Central memory CD8-positive, alpha-beta T cell (primary cell): Measurements from ENCODE around the gene TMEM119.
"Not testable (repeated sequence)": the region's sequence is repeated elsewhere in the genome, so short reads cannot be mapped to it uniquely, and the experiment has no call there.

Experiments used
- ATAC-seq: fragments of 150-1000 bp; cut with Tn5 transposase; replicated peaks from 2 replicates; pipeline ENCODE4 v1.10.0; 2022; ENCODE audit warnings: mild to moderate bottlenecking, moderate FRiP score, moderate number of reproducible peaks; ENCODE audit not compliant: poor library complexity, severe bottlenecking; ENCODE audit errors: extremely low read depth
- DNase-seq, 2 donors: peaks; one replicate each; pipeline ENCODE4 v3.0.0; 2021; ENCODE audit warnings: low spot score in 2 of 2
- H3K27ac Mint-ChIP-seq: one replicate; pipeline ENCODE4 v1.8.0; 2022; ENCODE audit warnings: low read depth, mild to moderate bottlenecking, moderate library complexity, mixed read lengths
- H3K27me3 Mint-ChIP-seq: one replicate; pipeline ENCODE4 v1.8.0; 2022; ENCODE audit warnings: mixed read lengths
- H3K36me3 Mint-ChIP-seq: one replicate; pipeline ENCODE4 v1.8.0; 2022; ENCODE audit warnings: mild to moderate bottlenecking, moderate library complexity, mixed read lengths; ENCODE audit not compliant: insufficient read depth
- H3K4me1 Mint-ChIP-seq: one replicate; pipeline ENCODE4 v1.8.0; 2022; ENCODE audit warnings: mixed read lengths
- H3K4me3 Mint-ChIP-seq: one replicate; pipeline ENCODE4 v1.8.0; 2022; ENCODE audit warnings: mild to moderate bottlenecking, moderate library complexity, mixed read lengths
- H3K9me3 Mint-ChIP-seq: one replicate; pipeline ENCODE4 v1.8.0; 2022; ENCODE audit warnings: mixed read lengths

The TMEM119 gene

DNA sequence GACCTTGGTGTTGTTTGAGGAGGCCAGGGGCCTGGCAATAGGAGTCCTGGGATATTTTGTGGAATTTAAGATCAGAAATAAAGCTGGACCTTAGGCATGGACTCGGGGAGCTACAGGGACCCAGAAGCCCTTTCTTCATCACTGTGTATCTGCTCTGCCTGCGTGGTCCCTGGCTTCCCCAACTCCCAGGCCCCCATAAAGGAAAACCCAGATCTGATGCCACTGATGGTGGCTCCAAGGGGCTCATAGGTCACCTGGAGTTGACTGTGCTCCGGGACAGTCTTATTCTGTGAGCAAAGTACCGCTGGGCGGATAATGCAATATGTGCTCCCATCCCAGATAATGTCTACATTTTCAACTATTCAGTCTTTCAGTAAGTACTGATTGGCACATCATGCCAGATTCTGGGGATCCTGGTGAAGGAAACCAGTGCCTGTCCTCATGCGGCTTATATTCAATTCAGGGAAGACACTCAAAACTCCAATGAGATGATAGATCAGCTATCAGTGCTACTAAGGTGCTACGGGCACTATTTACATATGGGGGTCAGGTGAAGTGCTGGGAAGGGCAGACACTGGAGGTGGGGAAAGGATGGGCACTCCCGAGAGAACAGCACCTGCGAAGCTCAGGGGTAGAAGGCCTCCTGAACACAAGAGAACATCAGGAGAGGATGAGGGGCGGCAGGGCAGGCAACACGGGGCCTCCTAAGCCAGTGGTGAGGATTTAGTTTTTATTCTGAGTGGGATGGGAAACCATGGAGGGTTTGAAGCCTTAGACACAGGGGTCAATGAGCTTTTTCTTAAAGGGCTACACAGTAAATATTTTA lies 41.3 kb upstream of the TMEM119 start:
- H3K27ac Mint-ChIP-seq: peak overlapping the region; percentile 26
- peaks cover 8% of the 10 kb centered on the region for H3K36me3 Mint-ChIP-seq
- peaks cover 17% of the 10 kb centered on the region for H3K4me1 Mint-ChIP-seq
- DNase-seq: no peak
- H3K4me3 Mint-ChIP-seq: no peak overlapping the region
- H3K9me3 Mint-ChIP-seq: no peaks in the 10 kb centered on the region
- no peaks in the 10 kb centered on the region for H3K27me3 Mint-ChIP-seq
- no peak for ATAC-seq

DNA sequence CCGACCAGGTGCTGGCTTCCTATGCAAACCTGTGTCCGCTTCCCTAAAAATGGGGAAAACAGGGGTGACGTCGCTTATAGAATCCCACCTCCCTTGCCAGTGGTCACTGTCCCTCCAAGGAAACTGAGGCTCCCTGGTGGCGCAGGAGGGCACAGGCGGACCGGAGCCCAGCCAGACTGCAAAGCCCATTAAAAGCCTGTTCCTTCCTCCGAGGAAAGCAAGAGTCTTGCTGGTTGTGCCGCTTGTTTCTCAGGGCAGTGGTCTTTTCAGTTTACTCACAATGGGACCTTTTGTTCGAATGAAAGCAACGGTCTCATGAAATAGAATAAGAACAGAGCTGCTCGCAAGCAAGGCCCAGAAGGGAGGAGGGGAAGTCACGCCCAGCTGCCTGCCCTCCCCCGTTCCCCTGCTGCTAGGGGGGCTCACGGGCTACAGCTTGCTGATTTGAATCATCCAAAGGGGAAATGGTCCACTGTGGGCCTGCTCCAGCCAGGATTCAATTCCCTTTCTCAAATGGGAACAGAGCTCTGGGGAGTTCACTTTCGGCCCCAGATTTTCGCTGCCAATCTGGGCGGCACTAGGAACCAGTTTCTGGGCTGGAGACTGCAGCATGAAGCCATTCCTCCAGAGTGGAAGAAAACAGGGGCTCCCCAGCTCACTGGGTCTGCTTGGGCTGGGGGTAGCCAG lies 40.4 kb upstream of the TMEM119 start:
- H3K4me3 Mint-ChIP-seq: no peak overlapping the region
- no peak for ATAC-seq
- no peak overlapping the region for H3K27ac Mint-ChIP-seq
- DNase-seq: no peak
- H3K36me3 Mint-ChIP-seq: peaks cover 14% of the 10 kb centered on the region
- H3K4me1 Mint-ChIP-seq: peaks cover 27% of the 10 kb centered on the region
- H3K9me3 Mint-ChIP-seq: no peaks in the 10 kb centered on the region
- no peaks in the 10 kb centered on the region for H3K27me3 Mint-ChIP-seq

DNA sequence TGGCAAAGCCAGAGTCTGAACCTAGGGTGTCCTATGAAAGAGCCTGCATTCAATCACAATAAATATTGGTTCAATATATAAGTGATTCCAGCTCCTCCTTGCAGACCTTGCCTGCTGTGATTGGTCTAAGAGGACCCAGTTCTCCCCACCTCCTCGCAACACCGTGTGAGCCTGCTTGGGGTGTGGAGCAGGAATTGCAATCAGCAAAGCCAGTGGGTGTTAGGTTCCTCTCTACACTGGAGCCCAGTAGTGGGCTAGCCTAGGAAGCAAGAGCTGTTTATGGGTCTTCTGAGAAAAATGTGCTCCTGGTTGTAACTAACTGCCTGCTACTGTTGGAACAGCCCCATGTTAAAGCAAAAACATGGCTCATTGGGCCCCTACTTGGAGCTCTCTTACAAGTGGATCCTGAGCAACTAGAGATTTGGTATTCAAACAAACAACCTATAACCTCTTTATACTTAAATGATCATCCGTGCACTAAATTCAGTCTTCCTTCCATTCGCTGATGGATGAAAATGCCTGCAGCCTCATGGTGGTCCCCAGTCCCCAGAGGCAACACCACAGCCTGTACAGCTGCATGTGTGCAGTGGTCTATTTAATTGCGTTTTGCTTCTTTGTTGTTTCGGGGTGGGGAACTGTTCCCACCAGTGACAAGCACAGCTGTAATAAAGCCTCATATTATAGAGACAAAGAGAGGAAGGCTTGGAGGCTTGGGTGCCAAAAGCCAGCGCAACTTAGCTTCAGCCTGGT lies 39.5 kb upstream of the TMEM119 start:
- H3K4me1 Mint-ChIP-seq: peaks cover 30% of the 10 kb centered on the region
- DNase-seq (no peak), ATAC-seq (no peak)
- H3K27ac Mint-ChIP-seq: no peak overlapping the region
- no peaks in the 10 kb centered on the region for H3K27me3 Mint-ChIP-seq
- H3K9me3 Mint-ChIP-seq: no peaks in the 10 kb centered on the region
- H3K4me3 Mint-ChIP-seq: no peak overlapping the region
- peaks cover 22% of the 10 kb centered on the region for H3K36me3 Mint-ChIP-seq

GRCh38 chr12:108635997-108636808 lies 38.3 kb upstream of the TMEM119 start:
- peak overlapping the region; percentile 99 for H3K27ac Mint-ChIP-seq
- DNase-seq (no peak), ATAC-seq (no peak)
- no peaks in the 10 kb centered on the region for H3K27me3 Mint-ChIP-seq
- H3K9me3 Mint-ChIP-seq: no peaks in the 10 kb centered on the region
- H3K4me3 Mint-ChIP-seq: peak overlapping the region; percentile 90
- H3K36me3 Mint-ChIP-seq: peaks cover 28% of the 10 kb centered on the region
- H3K4me1 Mint-ChIP-seq: peaks cover 39% of the 10 kb centered on the region

DNA sequence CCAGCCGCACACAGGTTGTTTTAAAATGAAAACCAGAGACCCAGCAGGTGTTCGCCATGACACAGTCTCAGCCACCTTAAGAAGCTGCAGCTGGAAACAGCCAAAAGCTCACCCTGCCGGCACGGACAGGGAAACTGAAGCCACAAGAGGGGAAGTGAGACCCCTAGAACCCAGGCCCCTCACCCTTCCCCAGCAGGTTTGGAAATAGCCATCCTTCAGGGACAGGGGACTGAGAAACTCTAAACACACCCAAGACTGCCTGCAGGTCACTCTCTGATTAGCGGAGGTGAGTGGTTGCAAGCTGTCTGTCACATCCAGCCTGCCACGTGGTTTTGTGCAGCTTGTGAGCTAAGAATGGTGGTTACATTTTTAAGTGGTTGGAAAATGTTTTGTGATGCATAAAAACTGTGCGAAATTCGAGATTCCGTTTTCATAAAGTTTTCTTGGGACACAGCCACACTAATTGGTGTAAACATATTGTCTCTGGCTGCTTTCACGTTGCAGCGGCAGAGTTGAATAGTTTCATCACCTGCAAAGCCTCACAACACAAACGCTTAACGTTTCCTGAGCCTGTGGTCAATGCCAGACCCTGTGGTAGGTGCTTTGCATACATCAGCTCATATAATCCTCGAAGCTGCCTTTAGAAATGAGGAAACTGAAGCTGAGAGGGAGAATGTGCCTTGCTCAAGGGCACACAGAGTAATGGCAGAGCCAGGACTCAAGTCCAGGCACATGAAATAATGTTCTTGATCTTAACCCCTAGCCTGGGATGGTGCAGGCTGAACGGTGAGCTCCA lies 37.5 kb upstream of the TMEM119 start:
- DNase-seq (peak in 1 of 2 donors; percentile 67), ATAC-seq (peak; percentile 33)
- Mint-ChIP-seq H3K9me3 (no peaks in the 10 kb centered on the region), H3K27ac (peak overlapping the region; percentile 99), H3K36me3 (peaks cover 32% of the 10 kb centered on the region), H3K4me3 (peak overlapping the region; percentile 90), H3K4me1 (peaks cover 45% of the 10 kb centered on the region), H3K27me3 (no peaks in the 10 kb centered on the region)

GRCh38 chr12:108634341-108634751 lies 36.5 kb upstream of the TMEM119 start:
- peak overlapping the region; percentile 90 for H3K4me3 Mint-ChIP-seq
- H3K4me1 Mint-ChIP-seq: peaks cover 53% of the 10 kb centered on the region
- no peak for ATAC-seq

GRCh38 chr12:108633534-108634248 lies 35.8 kb upstream of the TMEM119 start, which contains the start of gene SELPLG:
SELPLG (minus strand) TSS chr12:108633894; CDS start chr12:108624307, 9,587 bp downstream.
- Mint-ChIP-seq H3K36me3 (peaks cover 33% of the 10 kb centered on the region), H3K27me3 (no peaks in the 10 kb centered on the region), H3K27ac (peak within 1 kb of the TSS; percentile 99), H3K4me1 (peaks cover 54% of the 10 kb centered on the region), H3K9me3 (no peaks in the 10 kb centered on the region), H3K4me3 (peak within 1 kb of the TSS; percentile 90)
- ATAC-seq: peak; percentile 79
- DNase-seq: peak; percentile 74 to 93

More at GRCh38 chr12:108634341-108634751, 36.5 kb upstream of the TMEM119 start:
- H3K9me3 Mint-ChIP-seq: no peaks in the 10 kb centered on the region
- no peaks in the 10 kb centered on the region for H3K27me3 Mint-ChIP-seq
- DNase-seq: peak in 1 of 2 donors; percentile 37
- H3K36me3 Mint-ChIP-seq: peaks cover 33% of the 10 kb centered on the region
- H3K27ac Mint-ChIP-seq: peak overlapping the region; percentile 99

- no peaks in the 10 kb centered on the region for H3K9me3 Mint-ChIP-seq
- DNase-seq: no peak
- peak overlapping the region; percentile 90 for H3K4me3 Mint-ChIP-seq
- H3K27me3 Mint-ChIP-seq: no peaks in the 10 kb centered on the region
- H3K4me1 Mint-ChIP-seq: peaks cover 60% of the 10 kb centered on the region
- peaks cover 37% of the 10 kb centered on the region for H3K36me3 Mint-ChIP-seq
- H3K27ac Mint-ChIP-seq: peak overlapping the region; percentile 99
- ATAC-seq: no peak
These were observed 35.2 kb upstream of the TMEM119 start for GRCh38 chr12:108633081-108633533.

DNA sequence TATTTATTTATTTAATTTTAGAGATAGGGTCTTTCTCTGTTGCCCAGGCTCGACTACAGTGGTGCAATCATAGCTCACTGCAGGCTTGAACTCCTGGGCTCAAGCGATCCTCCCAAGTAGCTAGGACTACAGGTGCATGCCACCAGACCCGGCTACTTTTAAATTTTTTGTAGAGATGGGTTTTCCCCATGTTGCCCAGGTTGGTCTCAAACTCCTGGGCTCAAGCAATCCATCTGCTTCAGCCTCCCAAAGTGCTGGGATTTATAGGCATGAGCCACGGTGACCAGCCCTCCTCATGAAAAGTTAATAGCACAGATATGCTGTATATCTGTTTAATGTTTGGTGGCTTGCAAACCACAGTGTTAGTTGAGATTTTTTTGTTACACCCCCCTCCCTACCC lies 33.4 kb upstream of the TMEM119 start:
- H3K4me3 Mint-ChIP-seq: peak overlapping the region; percentile 90
- not testable (repeated sequence) for H3K27me3 Mint-ChIP-seq, ATAC-seq, H3K9me3 Mint-ChIP-seq, DNase-seq
- H3K4me1 Mint-ChIP-seq: peaks cover 61% of the 10 kb centered on the region
- H3K36me3 Mint-ChIP-seq: peaks cover 47% of the 10 kb centered on the region
- peak overlapping the region; percentile 99 for H3K27ac Mint-ChIP-seq

DNA sequence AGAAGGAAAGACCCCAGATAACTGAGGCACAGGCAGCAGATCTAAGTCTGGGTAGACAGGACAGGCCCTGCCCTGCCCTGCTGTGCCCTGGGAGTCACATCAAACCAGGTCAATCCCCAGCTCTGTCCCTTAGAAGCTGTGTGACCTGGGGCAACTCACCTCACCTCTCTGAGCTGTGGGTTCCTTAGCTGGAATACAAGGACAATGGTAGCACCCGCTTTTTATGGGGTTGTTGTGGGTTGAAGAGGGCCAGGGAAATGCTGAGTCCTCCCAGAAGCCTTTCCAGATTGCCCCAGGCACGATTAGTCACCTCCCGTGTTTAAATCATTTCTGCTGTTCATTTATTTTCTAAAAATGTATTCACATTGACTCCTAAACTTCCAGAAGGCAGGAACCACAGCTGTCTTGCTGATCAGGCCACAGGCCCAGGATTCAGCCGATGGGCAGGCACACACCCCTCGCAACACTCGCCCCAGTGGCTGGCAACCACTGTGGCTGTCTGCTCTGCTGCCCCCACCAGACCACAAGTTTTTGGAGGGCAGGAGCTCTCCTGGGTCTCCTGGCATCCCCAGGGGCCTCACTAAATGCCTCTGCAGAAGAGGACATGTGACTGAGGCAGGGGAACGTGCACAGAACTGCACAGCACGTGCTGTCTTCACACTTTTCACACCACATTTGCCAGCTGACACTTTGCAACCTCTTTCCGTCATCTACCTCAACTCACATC lies 32.8 kb upstream of the TMEM119 start:
- Mint-ChIP-seq H3K36me3 (peaks cover 50% of the 10 kb centered on the region), H3K9me3 (no peaks in the 10 kb centered on the region), H3K4me1 (peaks cover 59% of the 10 kb centered on the region), H3K4me3 (peak overlapping the region; percentile 90), H3K27me3 (no peaks in the 10 kb centered on the region), H3K27ac (peak overlapping the region; percentile 99)
- peak in 1 of 2 donors; percentile 38 for DNase-seq
- ATAC-seq: no peak
